Caco-2 (cell line): Measurements from ENCODE around the gene NAA80. TPM values are rescaled to one million over a fixed set of nuclear protein-coding genes. Genes with fewer than 3 reads are reported as not detected.

ENCODE experiments used
- BruUV-seq: library from RNA; stranded (reverse); fragments of 400-500 nt; replicated peaks from 2 replicates; lab custom pipeline; 2021; lab: Mats Ljungman, UMichigan
- CTCF ChIA-PET: fragments of 300-600 bp; sonication (Branson Sonifier 250); formaldehyde crosslinking; loops from one replicate; lab custom pipeline; 2022; ENCODE audit warnings: antibody characterized with exemption; lab: Charles Lee
- POLR2A ChIA-PET: fragments of 300-600 bp; sonication (Branson Sonifier 250); formaldehyde crosslinking; loops from one replicate; lab custom pipeline; 2022; ENCODE audit warnings: antibody characterized with exemption; lab: Charles Lee
- DNase-seq, 2 experiments: peaks; one replicate each; pipeline versions ENCODE4 v3.0.0 to v3.0.0-alpha.2; 2020 to 2022
- H3K27me3 ChIP-seq: replicated peaks from 2 replicates; pipeline ENCODE4 v1.6.0; 2011; ENCODE audit warnings: low read length; ENCODE audit not compliant: control insufficient read depth, insufficient read depth
- H3K36me3 ChIP-seq: 2 replicates; pipeline ENCODE4 v1.5.1; 2011; ENCODE audit warnings: low read length; ENCODE audit not compliant: control insufficient read depth, insufficient read depth
- H3K4me1 ChIP-seq: fragments of 250-450 bp; sonication (Bioruptor Pico); 2 replicates; pipeline ENCODE4 v1.5.1; 2020; ENCODE audit warnings: mild to moderate bottlenecking
- H3K4me3 ChIP-seq: 2 replicates; pipeline ENCODE4 v1.5.1; 2011; ENCODE audit warnings: low read depth, mild to moderate bottlenecking, control low read depth, low read length
- H3K9me3 ChIP-seq: fragments of 250-450 bp; sonication (Bioruptor Pico); 2 replicates; pipeline ENCODE4 v1.5.1; 2020; ENCODE audit warnings: mild to moderate bottlenecking, moderate library complexity
- H3K27ac Mint-ChIP-seq: one replicate; pipeline ENCODE4 v1.8.0; 2022; ENCODE audit warnings: mixed read lengths; ENCODE audit not compliant: unreplicated experiment
- H3K27me3 Mint-ChIP-seq: one replicate; pipeline ENCODE4 v1.8.0; 2022; ENCODE audit warnings: mixed read lengths; ENCODE audit not compliant: insufficient read depth, unreplicated experiment
- H3K36me3 Mint-ChIP-seq: one replicate; pipeline ENCODE4 v1.8.0; 2022; ENCODE audit warnings: mild to moderate bottlenecking, mixed read lengths; ENCODE audit not compliant: insufficient read depth, unreplicated experiment
- H3K4me1 Mint-ChIP-seq: one replicate; pipeline ENCODE4 v1.8.0; 2022; ENCODE audit warnings: low read depth, mixed read lengths; ENCODE audit not compliant: unreplicated experiment
- H3K4me3 Mint-ChIP-seq: one replicate; pipeline ENCODE4 v1.8.0; 2022; ENCODE audit warnings: mild to moderate bottlenecking, moderate library complexity, mixed read lengths; ENCODE audit not compliant: unreplicated experiment
- H3K9me3 Mint-ChIP-seq: one replicate; pipeline ENCODE4 v1.8.0; 2022; ENCODE audit warnings: mixed read lengths; ENCODE audit not compliant: unreplicated experiment
- intact Hi-C: fragments of 100-400 bp; cut with micrococcal nuclease; formaldehyde crosslinking; loops from one replicate; pipeline ENCODE4 v1.10.0; 2022; ENCODE audit not compliant: unreplicated experiment
- total RNA-seq: library from RNA; stranded (reverse); gene quantifications from 2 replicates; pipeline ENCODE4 v1.2.3, GENCODE V29; 2022
- TF ChIP-seq, protein P1 (sequence below), 2 experiments: fragments of 200-600 bp in 1 of 2; IDR thresholded peaks; 1 replicate in 1 of 2; 2 replicates in 1 of 2; pipeline versions ENCODE4 v1.5.1 to v1.8.0; 2011 to 2022; ENCODE audit warnings: antibody characterized with exemption in 1 of 2, control low read depth in 1 of 2, inconsistent platforms in 1 of 2, low read depth in 1 of 2, low read length in 1 of 2, mild to moderate bottlenecking in 1 of 2, moderate library complexity in 1 of 2; ENCODE audit not compliant: insufficient read depth in 1 of 2, severe bottlenecking in 1 of 2, unreplicated experiment in 1 of 2

The NAA80 gene
- total RNA-seq, 1 experiment from 2014 or later = 8.2 TPM

DNA sequence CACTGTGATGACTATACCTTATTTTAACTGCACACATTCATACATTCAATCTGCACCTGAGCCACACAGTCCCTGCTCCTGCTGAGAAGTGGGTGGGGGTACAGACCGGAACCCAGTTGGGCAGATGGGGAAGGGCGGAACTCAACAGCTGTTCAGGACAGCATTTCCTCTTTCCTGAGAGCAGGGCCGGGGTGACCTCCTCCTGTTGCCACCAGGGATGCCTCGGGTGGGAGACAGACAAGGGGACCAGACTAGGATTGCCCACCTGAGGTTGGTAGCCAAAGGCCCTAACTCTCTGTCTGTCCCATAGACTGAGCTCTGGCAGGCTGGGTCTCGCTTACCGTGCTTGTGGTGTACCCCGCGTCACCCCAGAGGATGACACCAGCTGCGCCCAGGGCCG is 19.4 kb upstream of the NAA80 start:
- TF ChIP-seq, protein P1, sequence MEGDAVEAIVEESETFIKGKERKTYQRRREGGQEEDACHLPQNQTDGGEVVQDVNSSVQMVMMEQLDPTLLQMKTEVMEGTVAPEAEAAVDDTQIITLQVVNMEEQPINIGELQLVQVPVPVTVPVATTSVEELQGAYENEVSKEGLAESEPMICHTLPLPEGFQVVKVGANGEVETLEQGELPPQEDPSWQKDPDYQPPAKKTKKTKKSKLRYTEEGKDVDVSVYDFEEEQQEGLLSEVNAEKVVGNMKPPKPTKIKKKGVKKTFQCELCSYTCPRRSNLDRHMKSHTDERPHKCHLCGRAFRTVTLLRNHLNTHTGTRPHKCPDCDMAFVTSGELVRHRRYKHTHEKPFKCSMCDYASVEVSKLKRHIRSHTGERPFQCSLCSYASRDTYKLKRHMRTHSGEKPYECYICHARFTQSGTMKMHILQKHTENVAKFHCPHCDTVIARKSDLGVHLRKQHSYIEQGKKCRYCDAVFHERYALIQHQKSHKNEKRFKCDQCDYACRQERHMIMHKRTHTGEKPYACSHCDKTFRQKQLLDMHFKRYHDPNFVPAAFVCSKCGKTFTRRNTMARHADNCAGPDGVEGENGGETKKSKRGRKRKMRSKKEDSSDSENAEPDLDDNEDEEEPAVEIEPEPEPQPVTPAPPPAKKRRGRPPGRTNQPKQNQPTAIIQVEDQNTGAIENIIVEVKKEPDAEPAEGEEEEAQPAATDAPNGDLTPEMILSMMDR (IDR thresholded peaks at IDR 0.05; ENCODE audit: insufficient read depth in 1 of 2, low read depth in 1 of 2, low read length in 1 of 2, severe bottlenecking in 1 of 2, unreplicated experiment in 1 of 2) = no peak
- peaks cover 4% of the 10 kb centered on the region for H3K36me3 ChIP-seq
- H3K4me3 Mint-ChIP-seq = no peak overlapping the region
- peaks cover 25% of the 10 kb centered on the region for H3K4me1 ChIP-seq
- no peak for DNase-seq
- no peaks in the 10 kb centered on the region for H3K9me3 Mint-ChIP-seq
- no peak overlapping the region for H3K4me3 ChIP-seq
- ChIA-PET POLR2A (no interaction called here), CTCF (no interaction called here)
- H3K27me3 Mint-ChIP-seq = no peaks in the 10 kb centered on the region
- no TSS peak for BruUV-seq
- H3K27me3 ChIP-seq = no peaks in the 10 kb centered on the region
- H3K4me1 Mint-ChIP-seq = peaks cover 17% of the 10 kb centered on the region
- no peaks in the 10 kb centered on the region for H3K9me3 ChIP-seq
- peaks cover 46% of the 10 kb centered on the region for H3K36me3 Mint-ChIP-seq
- H3K27ac Mint-ChIP-seq = no peak overlapping the region
- intact Hi-C loops = no loop called here

DNA sequence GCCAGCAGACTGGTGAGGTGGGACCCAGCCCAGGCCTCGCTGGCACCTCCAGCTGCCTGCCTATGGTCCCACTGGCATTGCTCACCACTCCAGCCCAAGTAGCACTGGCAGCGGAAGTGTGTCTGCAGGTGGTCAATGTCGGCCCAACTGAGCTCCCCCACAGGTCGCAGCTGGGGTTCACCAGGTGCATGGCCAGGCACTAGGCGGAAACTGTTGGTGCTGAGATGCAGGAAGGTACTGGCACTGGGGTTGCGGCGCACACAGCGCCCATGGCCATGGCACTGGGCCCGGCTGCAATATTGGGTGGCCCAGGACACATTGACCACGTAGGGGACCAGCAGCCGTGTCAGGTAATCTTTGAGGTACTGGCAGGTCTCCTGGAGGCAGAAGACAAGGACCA is 19.0 kb upstream of the NAA80 start:
- Mint-ChIP-seq H3K4me1 (peaks cover 17% of the 10 kb centered on the region), H3K27ac (no peak overlapping the region), H3K36me3 (peaks cover 47% of the 10 kb centered on the region), H3K4me3 (no peak overlapping the region), H3K9me3 (no peaks in the 10 kb centered on the region), H3K27me3 (no peaks in the 10 kb centered on the region)
- intact Hi-C loops = no loop called here
- no peak overlapping the region for H3K4me3 ChIP-seq
- H3K27me3 ChIP-seq = no peaks in the 10 kb centered on the region
- H3K4me1 ChIP-seq = peaks cover 25% of the 10 kb centered on the region
- TF ChIP-seq, protein P1 (IDR thresholded peaks at IDR 0.05; ENCODE audit: insufficient read depth in 1 of 2, low read depth in 1 of 2, low read length in 1 of 2, severe bottlenecking in 1 of 2, unreplicated experiment in 1 of 2) = no peak
- ChIA-PET POLR2A (no interaction called here), CTCF (no interaction called here)
- no peaks in the 10 kb centered on the region for H3K9me3 ChIP-seq
- H3K36me3 ChIP-seq = peaks cover 4% of the 10 kb centered on the region
- no TSS peak for BruUV-seq
- no peak for DNase-seq

DNA sequence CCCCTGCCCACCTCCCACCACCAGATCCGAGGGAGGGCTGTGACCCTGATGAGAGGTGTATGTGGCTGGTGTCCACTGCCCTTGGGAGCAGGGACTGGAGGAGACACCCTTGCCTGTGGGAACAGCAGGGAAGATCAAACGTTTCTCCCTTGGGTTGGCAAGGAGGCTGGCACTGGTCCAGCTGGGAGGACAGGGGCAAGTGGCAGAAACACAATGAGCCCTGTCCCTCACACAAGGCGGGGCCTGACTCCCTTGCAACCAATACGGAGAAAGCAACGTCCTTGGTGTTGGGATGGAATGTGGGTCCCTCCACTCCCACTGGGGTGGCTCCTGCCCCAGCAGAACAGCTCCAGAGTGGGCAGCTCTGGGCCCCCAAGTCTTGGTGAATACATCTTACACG is 18.1 kb upstream of the NAA80 start:
- POLR2A ChIA-PET = interaction anchor here (1.0 kb wide), 1 partner anchor 20 kb away, joined by 4 read pairs; no protein-coding TSS in a partner anchor
- no peaks in the 10 kb centered on the region for H3K9me3 ChIP-seq
- Mint-ChIP-seq H3K27me3 (no peaks in the 10 kb centered on the region), H3K36me3 (peaks cover 47% of the 10 kb centered on the region), H3K9me3 (no peaks in the 10 kb centered on the region), H3K4me3 (no peak overlapping the region), H3K4me1 (peaks cover 17% of the 10 kb centered on the region), H3K27ac (peak overlapping the region; percentile 82)
- no peak for DNase-seq
- no peak overlapping the region for H3K4me3 ChIP-seq
- TF ChIP-seq, protein P1 (IDR thresholded peaks at IDR 0.05; ENCODE audit: insufficient read depth in 1 of 2, low read depth in 1 of 2, low read length in 1 of 2, severe bottlenecking in 1 of 2, unreplicated experiment in 1 of 2) = no peak
- intact Hi-C loops = no loop called here
- no peaks in the 10 kb centered on the region for H3K27me3 ChIP-seq
- H3K4me1 ChIP-seq = peaks cover 23% of the 10 kb centered on the region
- BruUV-seq = no TSS peak
- peaks cover 4% of the 10 kb centered on the region for H3K36me3 ChIP-seq
- CTCF ChIA-PET = no interaction called here
